Measurements from ENCODE around the gene TMBIM1.

The TMBIM1 gene

GRCh38 chr2:218292048-218293014, at the start of gene TMBIM1:
TMBIM1 (minus strand) TSS chr2:218292503; CDS start chr2:218282141, 10,362 bp downstream.
- peak; percentile 64 for DNase-seq

- no peak for DNase-seq
Observed at GRCh38 chr2:218341381-218341780, 49.1 kb upstream of the TMBIM1 start.

GRCh38 chr2:218340656-218341055, 48.4 kb upstream of the TMBIM1 start:
- DNase-seq: no peak

- no peak for DNase-seq
Observed at GRCh38 chr2:218334531-218334930, 42.2 kb upstream of the TMBIM1 start.

- no peak for DNase-seq
Observed at GRCh38 chr2:218332920-218333645, 40.8 kb upstream of the TMBIM1 start.

GRCh38 chr2:218332288-218332687, 40.0 kb upstream of the TMBIM1 start:
- DNase-seq: no peak

GRCh38 chr2:218331745-218332144, 39.4 kb upstream of the TMBIM1 start:
- DNase-seq: no peak

GRCh38 chr2:218329826-218330593, 37.7 kb upstream of the TMBIM1 start:
- DNase-seq: no peak

GRCh38 chr2:218329027-218329825, 36.9 kb upstream of the TMBIM1 start:
- no peak for DNase-seq

GRCh38 chr2:218328294-218328693, 36.0 kb upstream of the TMBIM1 start:
- no peak for DNase-seq

GRCh38 chr2:218327451-218328210, 35.3 kb upstream of the TMBIM1 start:
- no peak for DNase-seq

GRCh38 chr2:218326315-218326714, 34.0 kb upstream of the TMBIM1 start:
- DNase-seq: no peak

- no peak for DNase-seq
Observed at GRCh38 chr2:218325566-218326160, 33.4 kb upstream of the TMBIM1 start.

- DNase-seq: no peak
Observed at GRCh38 chr2:218323526-218324472, 31.5 kb upstream of the TMBIM1 start.

- peak; percentile 38 for DNase-seq
Observed at GRCh38 chr2:218322768-218323525, 30.6 kb upstream of the TMBIM1 start.

- no peak for DNase-seq
Observed at GRCh38 chr2:218320704-218321336, 28.5 kb upstream of the TMBIM1 start.

GRCh38 chr2:218319813-218320365, 27.6 kb upstream of the TMBIM1 start:
- no peak for DNase-seq

- DNase-seq: no peak
Observed at GRCh38 chr2:218318241-218318640, 25.9 kb upstream of the TMBIM1 start.
